ENCODE results near the gene SAMD4A. TPM values are rescaled to one million over a fixed set of nuclear protein-coding genes. Genes with fewer than 3 reads are reported as not detected.
"Not testable (repeated sequence)": the region's sequence is repeated elsewhere in the genome, so short reads cannot be mapped to it uniquely, and the experiment has no call there.

Gene SAMD4A
- polyA plus RNA-seq, 12 donors: 47.4 to 74.9 (median 63.3) TPM; not detected in 1

GRCh38 chr14:54724676-54725325, 157.9 kb downstream of the SAMD4A start:
- DNase-seq: no peak

- DNase-seq: no peak
These were observed 159.1 kb downstream of the SAMD4A start for GRCh38 chr14:54725998-54726397.

GRCh38 chr14:54727929-54728328, 161.0 kb downstream of the SAMD4A start:
- no peak for DNase-seq

GRCh38 chr14:54728700-54729527, 162.0 kb downstream of the SAMD4A start:
- no peak for DNase-seq

GRCh38 chr14:54730156-54730961, 163.4 kb downstream of the SAMD4A start:
- no peak for DNase-seq

- no peak for DNase-seq
These were observed 168.0 kb downstream of the SAMD4A start for GRCh38 chr14:54734966-54735365.

GRCh38 chr14:54735424-54735823, 168.5 kb downstream of the SAMD4A start:
- no peak for DNase-seq

GRCh38 chr14:54737132-54737711, 170.3 kb downstream of the SAMD4A start:
- DNase-seq: no peak

GRCh38 chr14:54738009-54738408, 171.1 kb downstream of the SAMD4A start:
- no peak for DNase-seq

- DNase-seq: no peak
These were observed 172.6 kb downstream of the SAMD4A start for GRCh38 chr14:54739514-54739913.

GRCh38 chr14:54742492-54743350, 175.8 kb downstream of the SAMD4A start:
- no peak for DNase-seq

GRCh38 chr14:54743382-54743781, 176.5 kb downstream of the SAMD4A start:
- no peak for DNase-seq

GRCh38 chr14:54746019-54746418, 179.1 kb downstream of the SAMD4A start:
- DNase-seq: no peak

- no peak for DNase-seq
These were observed 180.7 kb downstream of the SAMD4A start for GRCh38 chr14:54747616-54748015.

GRCh38 chr14:54749180-54749579, 182.3 kb downstream of the SAMD4A start:
- DNase-seq: no peak

- DNase-seq: no peak
These were observed 182.8 kb downstream of the SAMD4A start for GRCh38 chr14:54749727-54750126.

- DNase-seq: not testable (repeated sequence)
These were observed 185.7 kb downstream of the SAMD4A start for GRCh38 chr14:54752611-54753010.

- DNase-seq: not testable (repeated sequence)
These were observed 186.5 kb downstream of the SAMD4A start for GRCh38 chr14:54753396-54753795.

GRCh38 chr14:54754116-54754622, 187.2 kb downstream of the SAMD4A start:
- DNase-seq: no peak

GRCh38 chr14:54754623-54755386, 187.9 kb downstream of the SAMD4A start:
- DNase-seq: no peak

Measured in muscle of arm (tissue), 12 donors.